Spleen (tissue), 7 donors: ENCODE results near the gene ITGAE.

Source experiments
- POLR2A ChIP-seq, 3 donors: fragments of 450-650 bp; IDR thresholded peaks; one replicate each; pipeline ENCODE4 v1.5.1; 2017; ENCODE audit warnings: antibody characterized with exemption in 3 of 3, mild to moderate bottlenecking in 1 of 3
- POLR2AphosphoS5 ChIP-seq, 3 donors: sonication (generic); formaldehyde crosslinking; IDR thresholded peaks; one replicate each; pipeline ENCODE4 v1.5.1; 2017; ENCODE audit warnings: antibody characterized with exemption in 3 of 3
- TF ChIP-seq, protein P1 (sequence below), 11 experiments: fragments of 200-600 bp in 7 of 11; fragments of 450-650 bp in 4 of 11; sonication (generic) in 4 of 11; IDR thresholded peaks in 8 of 11; conservative IDR thresholded peaks in 3 of 11; 1 replicate in 7 of 11; 2 replicates in 4 of 11; pipeline versions ENCODE4 v1.4.0 to v1.8.0; 2016 to 2021; ENCODE audit warnings: antibody characterized with exemption in 11 of 11, inconsistent platforms in 4 of 11, mild to moderate bottlenecking in 1 of 11
- donor health status: DM: no; HTN: no; CAD: no; lungs with moderate emphysema.
- donor health status: DM: no; HTN: no; CAD: no.
- donor health status: DM: no; HTN: no; CAD: no.

DNA sequence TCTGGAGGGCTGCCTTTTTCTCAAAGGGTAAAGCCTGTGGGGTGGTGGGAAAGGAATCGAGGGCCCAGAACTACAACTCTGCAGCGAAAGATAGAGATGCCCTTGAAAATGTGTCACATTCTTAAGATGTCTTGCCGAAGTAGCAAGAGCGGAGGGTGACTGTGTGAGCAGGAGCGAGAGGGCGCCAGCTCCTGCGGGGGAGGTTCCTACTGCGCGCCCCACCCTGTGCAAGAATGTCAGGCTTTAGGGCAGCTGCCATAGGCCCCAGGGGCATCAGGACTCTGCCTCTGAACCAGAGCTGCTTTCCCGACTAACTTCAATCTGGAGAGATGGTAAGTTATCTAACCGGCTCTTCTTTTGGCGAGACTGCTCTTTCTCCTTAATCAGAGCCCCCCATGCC is 11.8 kb upstream of the ITGAE start:
- no peak for TF ChIP-seq POLR2A (IDR thresholded peaks at IDR 0.05)
- TF ChIP-seq, protein P1, sequence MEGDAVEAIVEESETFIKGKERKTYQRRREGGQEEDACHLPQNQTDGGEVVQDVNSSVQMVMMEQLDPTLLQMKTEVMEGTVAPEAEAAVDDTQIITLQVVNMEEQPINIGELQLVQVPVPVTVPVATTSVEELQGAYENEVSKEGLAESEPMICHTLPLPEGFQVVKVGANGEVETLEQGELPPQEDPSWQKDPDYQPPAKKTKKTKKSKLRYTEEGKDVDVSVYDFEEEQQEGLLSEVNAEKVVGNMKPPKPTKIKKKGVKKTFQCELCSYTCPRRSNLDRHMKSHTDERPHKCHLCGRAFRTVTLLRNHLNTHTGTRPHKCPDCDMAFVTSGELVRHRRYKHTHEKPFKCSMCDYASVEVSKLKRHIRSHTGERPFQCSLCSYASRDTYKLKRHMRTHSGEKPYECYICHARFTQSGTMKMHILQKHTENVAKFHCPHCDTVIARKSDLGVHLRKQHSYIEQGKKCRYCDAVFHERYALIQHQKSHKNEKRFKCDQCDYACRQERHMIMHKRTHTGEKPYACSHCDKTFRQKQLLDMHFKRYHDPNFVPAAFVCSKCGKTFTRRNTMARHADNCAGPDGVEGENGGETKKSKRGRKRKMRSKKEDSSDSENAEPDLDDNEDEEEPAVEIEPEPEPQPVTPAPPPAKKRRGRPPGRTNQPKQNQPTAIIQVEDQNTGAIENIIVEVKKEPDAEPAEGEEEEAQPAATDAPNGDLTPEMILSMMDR (IDR thresholded peaks at IDR 0.05 in 8 of 11, conservative IDR thresholded peaks at IDR 0.05 in 3 of 11) = no peak
- peak in 1 of 3 donors; percentile 25 for TF ChIP-seq POLR2AphosphoS5 (IDR thresholded peaks at IDR 0.05)
